Kidney (tissue), 14 donors: ENCODE data around the gene ME1. TPM values are rescaled to one million over a fixed set of nuclear protein-coding genes. Genes with fewer than 3 reads are reported as not detected.
"Not testable (repeated sequence)": the region's sequence is repeated elsewhere in the genome, so short reads cannot be mapped to it uniquely, and the experiment has no call there.

ENCODE experiments used
- DNase-seq, 5 donors: peaks; one replicate each; pipeline ENCODE4 v3.0.0-alpha.2; 2013 to 2020
- FAIRE-seq: peaks from 2 replicates; lab custom pipeline; 2012; peaks lifted over from hg19 to GRCh38; lab: Jason Lieb, UNC
- H3K27ac ChIP-seq, 2 donors: one replicate each; pipeline ENCODE4 v1.7.0; 2013; ENCODE audit warnings: low read depth in 2 of 2, low read length in 2 of 2, inconsistent platforms in 1 of 2
- H3K27me3 ChIP-seq: one replicate; pipeline ENCODE4 v1.7.1; 2013; ENCODE audit warnings: low read length, inconsistent platforms; ENCODE audit not compliant: control insufficient read depth, insufficient read depth
- H3K36me3 ChIP-seq, 3 donors: one replicate each; pipeline versions ENCODE4 v1.7.0 to v1.7.1; 2013; ENCODE audit warnings: low read length in 3 of 3, control low read depth in 1 of 3, inconsistent platforms in 1 of 3; ENCODE audit not compliant: insufficient read depth in 3 of 3, control insufficient read depth in 2 of 3
- H3K4me1 ChIP-seq, 3 donors: one replicate each; pipeline versions ENCODE4 v1.7.0 to v1.7.1; 2013; ENCODE audit warnings: low read length in 3 of 3, inconsistent platforms in 1 of 3, low read depth in 1 of 3; ENCODE audit not compliant: control insufficient read depth in 2 of 3, insufficient read depth in 2 of 3
- H3K4me3 ChIP-seq, 3 donors: one replicate each; pipeline versions ENCODE4 v1.7.0 to v1.8.1; 2013; ENCODE audit warnings: low read length in 3 of 3, control low read depth in 1 of 3, inconsistent platforms in 1 of 3
- H3K9ac ChIP-seq, 3 donors: one replicate each; pipeline versions ENCODE4 v1.7.0 to v1.7.1; 2013; ENCODE audit warnings: low read length in 3 of 3, control low read depth in 1 of 3, inconsistent platforms in 1 of 3
- H3K9me3 ChIP-seq, 3 donors: one replicate each; pipeline versions ENCODE4 v1.7.0 to v1.7.1; 2013; ENCODE audit warnings: low read length in 3 of 3, control low read depth in 1 of 3, inconsistent platforms in 1 of 3; ENCODE audit not compliant: control insufficient read depth in 2 of 3, insufficient read depth in 1 of 3
- intact Hi-C: fragments of 100-400 bp; cut with DNase I; formaldehyde crosslinking; loops from one replicate; pipeline ENCODE4 v1.11.1; 2022
- polyA plus RNA-seq: library from polyadenylated mRNA; stranded (reverse); fragments of 350-450 nt; fragmentation: Illumina TruSeq; extraction: RNeasy Lipid Tissue Mini Kit (QIAGEN cat#74804); gene quantifications from one replicate; pipeline ENCODE4 v1.2.3, GENCODE V29; 2014; ENCODE audit warnings: low read depth, low replicate concordance; ENCODE audit not compliant: insufficient read depth
- total RNA-seq: library from RNA; stranded (reverse); fragmentation: NEBNext Ultra II Directional; extraction: Animal tissue kit (Norgen Biotek cat#: 25700); gene quantifications from one replicate; pipeline ENCODE4 v1.2.1, GENCODE V29; 2021
- TF ChIP-seq, protein P1 (sequence below): IDR thresholded peaks from 3 replicates; pipeline ENCODE4 v1.5.1; 2012; ENCODE audit warnings: mild to moderate bottlenecking, moderate library complexity, borderline replicate concordance; ENCODE audit not compliant: insufficient read depth; ENCODE audit errors: extremely low read depth
- donor health status: control.
- donor health status: control.
- donor health status: control.
- donor health status: control.
- donor health status: control.
- donor health status: DM: yes; HTN: yes; CAD: no.
- donor health status: Normal renal cell carcinoma (clear cell type).

ME1 gene
- total and polyA plus RNA-seq, 2 donors from 2014 or later: 3.3 to 5.5 TPM

DNA sequence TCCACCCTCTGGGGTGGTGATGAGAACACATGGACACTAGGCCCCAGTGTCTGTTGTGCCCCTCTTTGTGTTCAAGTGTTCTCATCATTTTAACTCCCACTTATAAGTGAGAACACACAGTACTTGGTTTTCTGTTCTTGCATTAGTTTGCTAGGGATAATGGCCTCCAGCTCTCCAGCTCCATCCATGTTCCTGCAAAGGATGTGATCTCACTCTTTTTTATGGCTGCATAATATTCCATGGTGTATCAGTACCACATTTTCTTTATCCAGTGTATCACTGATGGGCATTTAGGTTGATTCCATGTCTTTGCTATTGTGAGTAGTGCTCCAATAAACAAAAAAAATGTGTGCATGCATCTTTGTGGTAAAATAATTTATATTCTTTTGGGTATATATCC lies 170.3 kb downstream of the ME1 start:
- H3K9ac ChIP-seq: no peak overlapping the region
- DNase-seq (no peak), FAIRE-seq (no peak)
- H3K27me3 ChIP-seq: no peaks in the 10 kb centered on the region
- no peaks in the 10 kb centered on the region for H3K9me3 ChIP-seq
- H3K4me1 ChIP-seq: no peaks in the 10 kb centered on the region
- no peaks in the 10 kb centered on the region for H3K36me3 ChIP-seq
- intact Hi-C loops: no loop called here
- TF ChIP-seq, protein P1, sequence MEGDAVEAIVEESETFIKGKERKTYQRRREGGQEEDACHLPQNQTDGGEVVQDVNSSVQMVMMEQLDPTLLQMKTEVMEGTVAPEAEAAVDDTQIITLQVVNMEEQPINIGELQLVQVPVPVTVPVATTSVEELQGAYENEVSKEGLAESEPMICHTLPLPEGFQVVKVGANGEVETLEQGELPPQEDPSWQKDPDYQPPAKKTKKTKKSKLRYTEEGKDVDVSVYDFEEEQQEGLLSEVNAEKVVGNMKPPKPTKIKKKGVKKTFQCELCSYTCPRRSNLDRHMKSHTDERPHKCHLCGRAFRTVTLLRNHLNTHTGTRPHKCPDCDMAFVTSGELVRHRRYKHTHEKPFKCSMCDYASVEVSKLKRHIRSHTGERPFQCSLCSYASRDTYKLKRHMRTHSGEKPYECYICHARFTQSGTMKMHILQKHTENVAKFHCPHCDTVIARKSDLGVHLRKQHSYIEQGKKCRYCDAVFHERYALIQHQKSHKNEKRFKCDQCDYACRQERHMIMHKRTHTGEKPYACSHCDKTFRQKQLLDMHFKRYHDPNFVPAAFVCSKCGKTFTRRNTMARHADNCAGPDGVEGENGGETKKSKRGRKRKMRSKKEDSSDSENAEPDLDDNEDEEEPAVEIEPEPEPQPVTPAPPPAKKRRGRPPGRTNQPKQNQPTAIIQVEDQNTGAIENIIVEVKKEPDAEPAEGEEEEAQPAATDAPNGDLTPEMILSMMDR: no peak
- H3K27ac ChIP-seq: no peak overlapping the region
- no peak overlapping the region for H3K4me3 ChIP-seq

DNA sequence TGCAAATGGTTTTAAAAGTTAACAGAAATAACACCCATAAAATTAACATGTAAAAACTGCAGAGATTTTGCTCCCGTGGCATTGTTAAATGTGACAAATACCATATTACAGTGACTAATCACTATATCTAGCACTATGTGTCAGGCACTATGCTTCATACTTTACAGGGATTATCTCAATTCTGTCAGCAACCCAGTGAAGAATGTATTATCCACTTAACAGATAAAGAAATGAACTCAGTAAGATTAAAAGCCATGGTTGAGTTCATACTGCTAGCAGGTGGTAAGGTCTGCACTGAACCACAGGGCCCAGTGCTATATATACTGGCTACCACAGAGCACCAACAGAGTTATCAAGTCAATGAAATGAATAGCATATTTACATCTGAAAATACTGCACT lies 172.3 kb downstream of the ME1 start:
- H3K4me1 ChIP-seq: no peaks in the 10 kb centered on the region
- TF ChIP-seq, protein P1: no peak
- FAIRE-seq: no peak
- intact Hi-C loops: no loop called here
- H3K9ac ChIP-seq: no peak overlapping the region
- no peak for DNase-seq
- H3K36me3 ChIP-seq: no peaks in the 10 kb centered on the region
- no peaks in the 10 kb centered on the region for H3K27me3 ChIP-seq
- no peak overlapping the region for H3K27ac ChIP-seq
- no peaks in the 10 kb centered on the region for H3K9me3 ChIP-seq
- no peak overlapping the region for H3K4me3 ChIP-seq

DNA sequence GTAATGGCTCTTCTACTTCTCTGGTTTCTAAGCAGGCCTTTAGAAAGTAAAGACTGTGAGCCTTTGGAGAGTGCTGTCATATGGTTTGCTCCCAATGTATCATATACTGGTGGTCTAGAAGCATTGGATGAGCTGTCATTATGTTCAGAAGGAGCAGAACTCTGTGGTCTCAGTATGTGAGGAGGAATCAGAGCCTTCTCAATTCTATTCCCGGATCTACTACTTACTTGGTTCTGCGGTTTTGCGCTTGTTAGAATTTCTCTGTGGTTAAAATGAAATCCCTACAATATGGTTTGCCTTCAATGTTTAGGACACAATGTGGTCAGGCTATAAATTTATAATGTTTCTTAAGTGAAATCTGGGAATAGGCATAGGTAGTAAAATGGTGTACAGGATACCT lies 173.1 kb downstream of the ME1 start:
- DNase-seq (no peak), FAIRE-seq (no peak)
- Histone ChIP-seq H3K27me3 (no peaks in the 10 kb centered on the region), H3K4me3 (no peak overlapping the region), H3K4me1 (no peaks in the 10 kb centered on the region), H3K9me3 (no peaks in the 10 kb centered on the region), H3K9ac (no peak overlapping the region), H3K36me3 (no peaks in the 10 kb centered on the region), H3K27ac (no peak overlapping the region)
- TF ChIP-seq, protein P1: no peak
- intact Hi-C loops: no loop called here

DNA sequence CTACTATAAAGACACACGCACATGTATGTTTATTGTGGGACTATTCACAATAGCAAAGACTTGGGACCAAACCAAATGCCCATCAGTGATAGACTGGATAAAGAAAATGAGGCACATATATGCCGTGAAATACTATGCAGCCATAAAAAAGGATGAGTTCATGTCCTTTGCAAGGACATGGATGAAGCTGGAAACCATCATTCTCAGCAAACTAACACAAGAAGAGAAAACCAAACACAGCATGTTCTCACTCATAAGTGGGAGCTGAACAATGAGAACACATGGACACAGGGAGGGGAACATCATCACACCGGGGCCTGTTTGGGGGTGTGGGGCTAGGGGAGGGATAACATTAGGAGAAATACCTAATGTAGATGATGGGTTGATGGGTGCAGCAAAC lies 174.1 kb downstream of the ME1 start:
- FAIRE-seq, H3K27ac ChIP-seq, DNase-seq, H3K36me3 ChIP-seq, H3K4me3 ChIP-seq, H3K4me1 ChIP-seq, H3K27me3 ChIP-seq, intact Hi-C loops, H3K9me3 ChIP-seq, H3K9ac ChIP-seq: not testable (repeated sequence)
